Activated CD8-positive, alpha-beta memory T cell treated with anti-CD3 and anti-CD28 coated beads, Interleukin-2, amount 50 U/mL, for 1 hour (primary cell): ENCODE results near the gene TRIM44.
"Not testable (repeated sequence)": the region's sequence is repeated elsewhere in the genome, so short reads cannot be mapped to it uniquely, and the experiment has no call there.

Experiments used
- DNase-seq: peaks from one replicate; pipeline ENCODE4 v3.0.0-alpha.2; 2020; ENCODE audit errors: extremely low read depth

Gene TRIM44

GRCh38 chr11:35753573-35753972 lies 91.0 kb downstream of the TRIM44 start:
- DNase-seq, result not testable (repeated sequence)

GRCh38 chr11:35759951-35760350 lies 97.4 kb downstream of the TRIM44 start:
- DNase-seq, result not testable (repeated sequence)

GRCh38 chr11:35761899-35762298 lies 99.3 kb downstream of the TRIM44 start:
- DNase-seq, result no peak

- DNase-seq, result no peak
Measured at GRCh38 chr11:35763301-35763700, 100.7 kb downstream of the TRIM44 start.

GRCh38 chr11:35763765-35764164 lies 101.2 kb downstream of the TRIM44 start:
- no peak for DNase-seq

GRCh38 chr11:35764417-35764816 lies 101.8 kb downstream of the TRIM44 start:
- DNase-seq, result no peak

GRCh38 chr11:35765211-35765610 lies 102.6 kb downstream of the TRIM44 start:
- DNase-seq, result no peak

- DNase-seq, result no peak
Measured at GRCh38 chr11:35766651-35767050, 104.1 kb downstream of the TRIM44 start.

GRCh38 chr11:35770425-35770824 lies 107.8 kb downstream of the TRIM44 start:
- not testable (repeated sequence) for DNase-seq

GRCh38 chr11:35771722-35772121 lies 109.1 kb downstream of the TRIM44 start:
- no peak for DNase-seq

GRCh38 chr11:35777241-35777640 lies 114.7 kb downstream of the TRIM44 start:
- not testable (repeated sequence) for DNase-seq

GRCh38 chr11:35778943-35779342 lies 116.4 kb downstream of the TRIM44 start:
- DNase-seq, result not testable (repeated sequence)

- DNase-seq, result no peak
Measured at GRCh38 chr11:35779409-35779808, 116.8 kb downstream of the TRIM44 start.

- no peak for DNase-seq
Measured at GRCh38 chr11:35780951-35781860, 118.6 kb downstream of the TRIM44 start.

- DNase-seq, result no peak
Measured at GRCh38 chr11:35781861-35782470, 119.4 kb downstream of the TRIM44 start.

- DNase-seq, result no peak
Measured at GRCh38 chr11:35783809-35784208, 121.2 kb downstream of the TRIM44 start.

GRCh38 chr11:35784699-35785098 lies 122.1 kb downstream of the TRIM44 start:
- DNase-seq, result no peak

- DNase-seq, result no peak
Measured at GRCh38 chr11:35785287-35786167, 123.0 kb downstream of the TRIM44 start.

- no peak for DNase-seq
Measured at GRCh38 chr11:35786188-35786587, 123.6 kb downstream of the TRIM44 start.

GRCh38 chr11:35787013-35787504 lies 124.5 kb downstream of the TRIM44 start:
- DNase-seq, result no peak

GRCh38 chr11:35787626-35788025 lies 125.1 kb downstream of the TRIM44 start:
- no peak for DNase-seq
